ENCODE data around the gene TTYH2.

TTYH2 gene

DNA sequence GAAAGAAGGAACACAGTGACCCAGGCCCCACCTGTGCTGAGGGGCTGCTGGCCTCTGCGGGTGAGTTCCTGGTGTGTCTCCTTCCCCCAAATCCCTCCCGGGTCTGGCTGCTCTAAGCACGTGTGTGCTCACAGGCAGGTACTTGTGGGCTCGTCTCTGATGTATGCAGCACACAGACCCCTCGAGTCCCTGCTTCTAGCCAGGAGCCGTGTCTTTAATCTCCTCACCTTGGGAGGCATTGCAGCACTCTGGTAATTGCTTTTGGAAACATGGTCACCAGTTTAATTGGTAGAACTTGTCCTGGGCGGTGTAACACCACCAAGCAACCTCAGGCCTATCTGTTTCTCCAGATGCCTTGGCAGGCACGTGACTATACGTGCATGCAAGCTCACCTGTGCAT, 18.7 kb upstream of the TTYH2 start:
- TF ChIP-seq, protein P1, sequence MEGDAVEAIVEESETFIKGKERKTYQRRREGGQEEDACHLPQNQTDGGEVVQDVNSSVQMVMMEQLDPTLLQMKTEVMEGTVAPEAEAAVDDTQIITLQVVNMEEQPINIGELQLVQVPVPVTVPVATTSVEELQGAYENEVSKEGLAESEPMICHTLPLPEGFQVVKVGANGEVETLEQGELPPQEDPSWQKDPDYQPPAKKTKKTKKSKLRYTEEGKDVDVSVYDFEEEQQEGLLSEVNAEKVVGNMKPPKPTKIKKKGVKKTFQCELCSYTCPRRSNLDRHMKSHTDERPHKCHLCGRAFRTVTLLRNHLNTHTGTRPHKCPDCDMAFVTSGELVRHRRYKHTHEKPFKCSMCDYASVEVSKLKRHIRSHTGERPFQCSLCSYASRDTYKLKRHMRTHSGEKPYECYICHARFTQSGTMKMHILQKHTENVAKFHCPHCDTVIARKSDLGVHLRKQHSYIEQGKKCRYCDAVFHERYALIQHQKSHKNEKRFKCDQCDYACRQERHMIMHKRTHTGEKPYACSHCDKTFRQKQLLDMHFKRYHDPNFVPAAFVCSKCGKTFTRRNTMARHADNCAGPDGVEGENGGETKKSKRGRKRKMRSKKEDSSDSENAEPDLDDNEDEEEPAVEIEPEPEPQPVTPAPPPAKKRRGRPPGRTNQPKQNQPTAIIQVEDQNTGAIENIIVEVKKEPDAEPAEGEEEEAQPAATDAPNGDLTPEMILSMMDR (IDR thresholded peaks at IDR 0.05; ENCODE audit: control insufficient read depth, extremely low read depth, insufficient read depth), result no peak
- DNase-seq (ENCODE audit: low read depth), result no peak
- H3K4me3 ChIP-seq (ENCODE audit: low read depth, low read length), result no peak overlapping the region

DNA sequence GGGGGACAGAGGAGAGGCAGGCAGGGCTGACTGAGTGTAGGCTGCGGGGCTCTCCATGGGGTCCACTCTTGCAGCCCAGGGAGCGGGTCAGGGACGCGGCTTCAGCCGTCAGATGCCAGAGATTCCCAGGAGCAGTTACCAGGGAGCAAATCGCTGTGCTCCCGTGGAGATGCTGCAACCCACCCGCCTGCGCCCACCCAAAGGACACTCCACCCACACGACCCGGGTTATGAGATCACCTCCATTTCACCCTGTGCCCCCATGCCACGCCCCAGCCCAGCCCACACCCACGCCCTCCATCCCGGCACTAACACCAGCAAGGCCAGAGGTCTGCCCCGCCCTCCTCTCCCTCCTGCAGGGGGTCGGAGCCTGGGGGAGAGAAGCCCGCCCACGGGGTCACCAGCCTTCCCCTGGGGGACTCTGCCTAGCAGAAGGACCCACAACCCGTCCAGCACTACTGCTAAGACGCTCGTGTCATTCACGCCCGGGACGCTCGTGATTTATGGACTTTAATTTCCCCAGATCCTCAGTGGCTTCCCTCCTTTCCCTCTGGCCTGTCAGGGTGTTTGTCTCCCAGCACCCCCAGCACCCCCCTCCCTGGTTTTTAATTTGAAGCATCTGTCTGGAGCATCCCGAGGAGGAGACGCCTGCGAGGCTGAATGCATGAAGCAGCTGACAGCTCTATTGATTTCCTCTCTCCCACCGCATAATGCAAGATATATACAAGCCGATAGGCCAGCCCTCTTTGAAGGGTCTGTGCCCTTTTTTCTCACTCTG, 16.6 kb upstream of the TTYH2 start:
- TF ChIP-seq, protein P1 (IDR thresholded peaks at IDR 0.05; ENCODE audit: control insufficient read depth, extremely low read depth, insufficient read depth), result no peak
- no peak overlapping the region for H3K4me3 ChIP-seq (ENCODE audit: low read depth, low read length)
- DNase-seq (ENCODE audit: low read depth), result no peak

DNA sequence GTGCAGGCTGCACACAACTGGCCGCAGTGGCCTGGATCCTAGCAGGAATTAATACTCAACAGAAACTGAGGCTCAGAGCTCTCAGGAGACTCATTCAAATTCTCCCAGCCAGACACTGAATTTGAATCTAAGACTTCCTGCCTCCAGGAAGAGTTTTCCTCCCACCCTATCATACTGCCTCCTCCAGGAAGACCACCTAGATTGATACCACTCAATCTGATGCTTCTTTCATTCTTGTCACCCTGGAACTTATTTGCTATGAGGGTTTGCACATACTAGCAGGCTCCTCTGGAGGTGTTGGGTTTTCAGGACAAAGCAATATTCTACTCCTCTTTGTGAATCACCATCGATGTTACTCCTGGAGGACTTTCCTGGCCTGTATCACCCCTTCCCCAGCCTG, 15.6 kb upstream of the TTYH2 start:
- TF ChIP-seq, protein P1 (IDR thresholded peaks at IDR 0.05; ENCODE audit: control insufficient read depth, extremely low read depth, insufficient read depth), result no peak
- no peak for DNase-seq (ENCODE audit: low read depth)

DNA sequence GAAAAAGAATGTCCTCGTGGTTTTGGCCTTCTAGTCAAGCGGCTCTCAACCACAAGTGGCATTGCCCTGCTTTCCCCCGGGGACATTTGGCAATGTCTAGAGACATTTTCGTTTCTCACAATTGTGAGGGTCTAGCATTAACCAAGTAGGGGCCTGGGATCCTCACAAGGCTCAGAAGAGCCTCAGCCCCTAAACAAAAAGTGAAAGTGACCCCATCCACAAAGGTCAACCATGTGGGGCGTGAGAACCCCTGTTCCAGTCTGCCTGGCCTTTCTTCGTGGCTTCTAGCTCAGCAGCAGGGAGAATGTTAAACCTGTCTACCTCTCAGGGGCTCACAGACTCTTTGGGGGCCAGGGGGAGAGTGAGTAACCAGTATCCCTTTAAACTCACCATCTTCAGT, 14.7 kb upstream of the TTYH2 start:
- no peak overlapping the region for H3K4me3 ChIP-seq (ENCODE audit: low read depth, low read length)
- TF ChIP-seq, protein P1 (IDR thresholded peaks at IDR 0.05; ENCODE audit: control insufficient read depth, extremely low read depth, insufficient read depth), result no peak
- DNase-seq (ENCODE audit: low read depth), result no peak

More for the DNA sequence above, 15.6 kb upstream of the TTYH2 start:
- H3K4me3 ChIP-seq (ENCODE audit: low read depth, low read length), result no peak overlapping the region

DNA sequence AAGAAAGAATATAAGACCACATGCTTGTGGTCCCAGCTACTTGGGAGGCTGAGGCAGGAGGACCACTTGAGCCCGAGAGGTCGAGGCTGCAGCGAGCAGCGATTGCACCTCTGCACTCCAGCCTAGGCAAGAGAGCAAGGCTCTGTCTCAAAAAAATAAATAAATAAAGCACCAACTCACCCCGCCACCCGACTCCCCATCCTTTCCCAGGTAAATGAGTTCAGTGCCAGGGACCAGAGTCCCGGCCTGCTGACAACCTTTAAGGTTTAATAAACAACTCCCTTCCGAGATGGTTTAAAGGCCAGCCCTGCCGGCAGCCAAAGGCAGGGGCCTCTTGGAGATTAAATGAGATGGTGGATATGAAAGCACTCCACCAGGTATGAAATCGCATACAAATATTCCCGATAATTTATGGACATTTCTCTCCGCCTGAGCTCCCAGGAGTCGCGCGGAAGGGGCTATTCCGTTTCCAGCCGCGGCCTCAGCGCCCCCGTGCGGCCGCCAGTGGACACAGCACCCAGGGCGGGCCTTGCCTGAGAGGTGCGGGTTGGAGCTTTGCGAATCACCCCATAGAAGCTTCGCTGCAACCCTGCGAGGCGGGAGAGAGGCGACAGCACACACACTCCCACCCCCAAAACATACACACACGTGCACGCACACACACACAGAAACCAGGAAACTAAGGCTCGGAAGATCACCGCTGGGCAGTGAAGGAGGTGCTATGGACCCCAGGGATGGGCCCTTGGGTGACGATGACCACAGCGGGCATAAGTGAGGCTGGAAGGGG, 13.9 kb upstream of the TTYH2 start:
- H3K4me3 ChIP-seq (ENCODE audit: low read depth, low read length), result no peak overlapping the region
- no peak for DNase-seq (ENCODE audit: low read depth)

DNA sequence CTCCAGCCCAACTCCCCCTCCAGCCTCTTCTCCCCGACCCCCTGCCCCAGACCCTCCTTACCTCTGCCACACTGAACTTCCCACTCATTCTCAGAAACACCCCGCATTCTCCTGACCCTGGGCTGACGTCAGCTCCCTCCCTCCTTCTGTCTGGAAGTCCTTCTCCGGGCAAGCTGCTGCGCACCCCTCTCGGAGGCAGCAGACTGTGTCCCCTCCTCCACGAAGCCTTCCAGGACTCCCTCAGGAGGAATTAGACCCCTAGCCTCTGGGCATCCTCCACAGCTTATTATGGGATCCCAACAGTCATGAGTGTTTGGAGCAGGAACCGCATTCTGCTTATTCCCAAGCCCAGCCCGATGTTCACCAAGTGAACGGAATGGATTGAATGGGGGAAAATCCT, 13.3 kb upstream of the TTYH2 start:
- no peak overlapping the region for H3K4me3 ChIP-seq (ENCODE audit: low read depth, low read length)
- TF ChIP-seq, protein P1 (IDR thresholded peaks at IDR 0.05; ENCODE audit: control insufficient read depth, extremely low read depth, insufficient read depth), result no peak
- DNase-seq (ENCODE audit: low read depth), result no peak

More for the DNA sequence above, 13.9 kb upstream of the TTYH2 start:
- TF ChIP-seq, protein P1 (IDR thresholded peaks at IDR 0.05; ENCODE audit: control insufficient read depth, extremely low read depth, insufficient read depth), result peak; percentile 94
